Measurements from ENCODE around the gene FAM174C. TPM values are rescaled to one million over a fixed set of nuclear protein-coding genes. Genes with fewer than 3 reads are reported as not detected.

FAM174C gene
- total RNA-seq, 1 donor from 2014 or later: 96.6 TPM

GRCh38 chr19:1260749-1261537 is 14.4 kb upstream of the FAM174C start:
- DNase-seq (ENCODE audit: extremely low read depth, low read depth, low spot score): no peak

DNA sequence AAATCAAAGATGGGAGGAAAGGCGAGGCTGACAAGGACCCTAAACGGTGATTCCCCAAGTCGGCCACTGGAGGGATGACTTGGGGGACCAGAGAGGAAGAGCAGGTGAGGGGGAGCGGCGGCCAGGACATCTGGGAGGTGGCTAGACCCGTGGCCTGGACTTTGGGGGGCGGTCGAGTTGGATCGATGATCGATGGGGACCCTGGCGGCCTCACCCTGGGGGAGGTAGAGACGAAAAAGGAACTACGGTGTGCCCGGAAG is 13.9 kb upstream of the FAM174C start:
- no peak for DNase-seq (ENCODE audit: extremely low read depth, low read depth, low spot score)

GRCh38 chr19:1261798-1262622 is 13.3 kb upstream of the FAM174C start:
- no peak for DNase-seq (ENCODE audit: extremely low read depth, low read depth, low spot score)

- no peak for DNase-seq (ENCODE audit: extremely low read depth, low read depth, low spot score)
These were observed 12.7 kb upstream of the FAM174C start for GRCh38 chr19:1262623-1263123.

DNA sequence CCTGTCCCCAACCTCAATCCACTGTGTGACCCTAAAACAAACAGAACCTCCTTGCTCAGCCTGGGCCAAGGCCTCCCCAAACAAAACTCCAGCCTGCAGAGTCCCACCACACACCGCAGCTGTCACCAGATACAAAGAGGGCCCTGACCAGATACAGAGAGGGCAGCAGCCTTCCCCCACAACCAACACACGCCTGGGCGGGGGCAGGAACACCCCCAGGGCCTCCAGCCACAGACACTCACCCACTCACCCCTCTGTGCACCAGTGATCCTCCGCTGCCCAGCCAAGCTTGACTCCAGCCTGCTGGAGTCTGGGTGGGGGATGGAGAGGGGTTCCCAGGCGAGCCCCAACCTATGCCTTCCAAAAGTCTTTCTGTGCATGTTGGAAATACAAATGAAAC is 12.1 kb upstream of the FAM174C start:
- no peak for DNase-seq (ENCODE audit: extremely low read depth, low read depth, low spot score)

GRCh38 chr19:1264801-1265614 is 10.3 kb upstream of the FAM174C start:
- no peak for DNase-seq (ENCODE audit: extremely low read depth, low read depth, low spot score)

GRCh38 chr19:1265615-1266128 is 9.7 kb upstream of the FAM174C start:
- no peak for DNase-seq (ENCODE audit: extremely low read depth, low read depth, low spot score)

DNA sequence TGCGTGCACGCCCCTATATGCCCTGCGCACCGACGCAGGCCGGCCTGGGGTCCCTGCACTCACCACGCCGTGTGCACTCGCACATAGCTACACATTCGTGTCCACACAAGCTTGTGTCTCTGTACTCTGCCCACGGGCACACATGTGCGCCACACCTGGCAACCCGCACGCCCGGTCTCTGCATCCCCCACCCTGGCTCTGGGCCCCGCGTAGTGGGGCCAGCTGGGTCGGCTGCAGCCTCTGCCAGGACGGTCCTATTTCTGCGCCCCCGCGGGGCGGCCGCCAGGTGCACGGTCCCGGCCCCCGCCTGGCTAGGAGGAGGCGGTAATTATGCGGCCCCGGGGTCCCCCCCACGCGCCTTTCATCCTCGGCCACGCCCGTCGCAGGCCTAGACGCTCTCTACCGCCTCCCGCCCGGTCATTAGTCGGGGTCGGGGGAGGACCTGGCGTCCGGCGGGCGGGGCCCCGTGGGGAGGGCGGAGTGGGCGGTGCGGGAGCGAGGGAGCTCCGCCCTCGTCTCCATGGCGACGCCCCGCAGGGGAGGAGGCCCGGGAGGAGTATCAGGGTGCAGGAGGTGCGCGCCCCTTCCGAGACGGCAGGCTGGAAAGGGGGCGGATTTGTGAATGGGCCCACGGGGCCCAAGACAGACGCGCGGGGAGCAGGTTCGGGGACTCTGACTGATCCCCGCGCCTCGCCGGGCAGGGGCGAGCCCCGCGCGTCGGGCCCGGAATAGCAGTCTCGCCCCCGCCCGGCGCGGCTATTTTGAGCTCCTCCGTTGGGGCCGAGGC is 9.0 kb upstream of the FAM174C start:
- no peak for DNase-seq (ENCODE audit: extremely low read depth, low read depth, low spot score)

DNA sequence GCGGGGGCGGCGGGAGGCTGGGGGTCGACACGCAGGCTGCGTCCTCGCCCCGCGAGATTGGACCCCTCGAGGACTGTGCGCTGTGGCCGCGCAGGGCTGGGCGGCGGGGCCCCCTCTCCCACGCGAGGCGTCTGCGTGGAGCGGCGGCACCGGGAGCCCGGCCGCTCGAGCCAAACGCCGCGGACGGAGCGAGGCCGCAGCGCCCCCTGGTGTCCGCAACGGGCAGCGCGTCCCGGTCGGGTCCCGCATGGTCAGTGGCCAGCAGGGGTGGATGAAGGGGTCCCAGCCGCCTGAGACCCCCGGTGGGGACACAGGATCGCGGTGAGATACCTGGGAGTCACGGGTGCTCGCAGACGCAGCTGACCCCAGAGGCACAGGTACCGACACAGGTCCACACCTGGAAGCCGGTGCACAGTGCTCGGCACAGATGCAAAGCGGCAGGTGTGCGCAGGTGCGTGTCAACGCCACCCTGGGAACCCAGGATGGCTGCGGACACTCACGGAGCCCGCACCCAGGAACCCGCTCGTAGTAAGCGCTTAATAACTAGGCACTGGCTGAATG is 8.3 kb upstream of the FAM174C start:
- DNase-seq (ENCODE audit: extremely low read depth, low read depth, low spot score): no peak

GRCh38 chr19:1267477-1268225 is 7.7 kb upstream of the FAM174C start:
- no peak for DNase-seq (ENCODE audit: extremely low read depth, low read depth, low spot score)

GRCh38 chr19:1268226-1269064 is 6.9 kb upstream of the FAM174C start:
- DNase-seq (ENCODE audit: extremely low read depth, low read depth, low spot score): no peak

- no peak for DNase-seq (ENCODE audit: extremely low read depth, low read depth, low spot score)
These were observed 6.3 kb upstream of the FAM174C start, which contains the start of gene CIRBP for GRCh38 chr19:1269065-1269477. Gene CIRBP, plus strand, starts transcription at chr19:1269332. Its CDS starts 1,602 bp downstream, at chr19:1270934.

GRCh38 chr19:1269478-1270212 is 5.7 kb upstream of the FAM174C start:
- DNase-seq (ENCODE audit: extremely low read depth, low read depth, low spot score): no peak

DNA sequence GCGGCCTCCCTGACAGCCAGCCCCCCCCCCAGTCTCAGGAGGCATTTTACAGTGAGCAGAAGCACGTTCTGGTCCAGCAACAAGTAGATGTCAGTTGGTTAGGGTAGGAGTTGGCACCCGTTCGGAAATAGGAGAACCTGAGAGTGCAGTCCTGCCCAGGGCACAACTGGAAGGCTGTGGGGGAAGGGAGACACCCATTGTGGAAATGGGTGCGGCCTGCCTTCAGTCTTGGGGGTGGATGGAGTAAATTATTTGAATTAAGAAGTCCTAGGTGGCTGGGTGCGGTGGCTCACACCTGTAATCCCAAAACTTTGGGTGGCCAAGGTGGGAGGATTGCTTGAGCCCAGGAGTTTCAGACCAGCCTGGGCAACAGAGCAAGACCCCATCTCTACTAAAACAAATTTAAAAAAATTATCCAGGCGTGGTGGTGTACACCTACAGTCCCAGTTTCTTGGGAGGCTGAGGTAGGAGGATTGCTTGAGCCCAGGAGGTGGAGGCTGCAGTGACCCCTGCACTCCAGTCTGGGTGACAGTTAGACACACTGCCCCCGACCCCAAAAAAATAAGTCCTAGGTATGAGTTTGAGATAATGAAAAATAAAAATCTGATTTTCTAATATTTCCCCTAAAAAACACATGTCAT is 5.0 kb upstream of the FAM174C start:
- no peak for DNase-seq (ENCODE audit: extremely low read depth, low read depth, low spot score)

- no peak for DNase-seq (ENCODE audit: extremely low read depth, low read depth, low spot score)
These were observed 4.3 kb upstream of the FAM174C start for GRCh38 chr19:1270854-1271527.

Measured in glomerular endothelial cell (primary cell).